Uterus (tissue), 2 donors: ENCODE data around the gene FAM237B.

Experiments used
- CTCF ChIP-seq, 4 experiments: fragments of 200-600 bp in 2 of 4; fragments of 450-650 bp in 2 of 4; sonication (generic) in 2 of 4; IDR thresholded peaks; one replicate each; pipeline ENCODE4 v1.5.1; 2016 to 2019; ENCODE audit warnings: antibody characterized with exemption in 4 of 4, mild to moderate bottlenecking in 2 of 4, moderate library complexity in 1 of 4
- POLR2A ChIP-seq, 2 donors: fragments of 450-650 bp; IDR thresholded peaks; one replicate each; pipeline ENCODE4 v1.6.1; 2016; ENCODE audit warnings: antibody characterized with exemption in 2 of 2, mild to moderate bottlenecking in 1 of 2, moderate library complexity in 1 of 2

DNA sequence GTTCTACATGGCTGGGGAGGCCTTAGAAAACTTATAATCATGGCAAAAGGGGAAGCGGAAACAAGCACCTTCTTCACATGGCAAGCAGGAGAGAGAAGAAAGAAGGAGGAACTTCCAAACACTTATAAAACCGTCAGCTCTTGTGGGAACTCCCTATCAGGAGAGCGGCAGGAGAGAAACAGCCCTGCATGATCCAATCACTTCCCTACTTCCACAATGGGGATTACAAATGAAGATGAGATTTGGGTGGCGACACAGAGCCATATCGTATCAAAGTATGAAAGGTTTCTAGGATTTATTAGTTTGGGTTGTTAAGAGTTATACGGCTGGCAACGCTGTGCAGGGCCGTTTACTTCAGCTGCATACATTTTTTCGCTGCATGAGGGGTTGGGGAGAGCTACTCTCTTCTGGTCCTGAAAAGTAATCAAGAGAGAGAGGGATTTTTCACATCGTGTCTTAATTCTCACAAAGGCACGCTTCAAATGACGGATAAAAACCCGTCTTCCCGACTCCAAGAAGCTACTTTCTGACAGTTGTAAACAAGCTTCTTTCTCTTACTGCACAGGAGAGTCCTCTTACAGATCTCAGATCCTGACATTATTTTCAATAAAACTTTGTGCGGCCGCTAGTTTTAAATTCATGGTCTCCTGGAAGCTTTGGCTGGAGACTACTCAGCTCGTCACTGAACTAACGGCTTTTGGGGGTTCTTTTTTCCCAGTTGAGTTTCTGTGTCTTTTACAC, 24.7 kb upstream of the FAM237B start:
- no peak for TF ChIP-seq CTCF (IDR thresholded peaks at IDR 0.05)
- no peak for TF ChIP-seq POLR2A (IDR thresholded peaks at IDR 0.05)
